Duodenal mucosa (tissue), 2 donors: ENCODE measurements around the gene MAFG.
"Not testable (repeated sequence)": the region's sequence is repeated elsewhere in the genome, so short reads cannot be mapped to it uniquely, and the experiment has no call there.

Source experiments
- H3K27ac ChIP-seq: one replicate; pipeline ENCODE4 v1.7.0; 2013; ENCODE audit warnings: low read depth, low read length
- H3K27me3 ChIP-seq, 2 donors: one replicate each; pipeline ENCODE4 v1.7.0; 2013; ENCODE audit warnings: low read length in 2 of 2, control low read depth in 1 of 2; ENCODE audit not compliant: insufficient read depth in 2 of 2, control insufficient read depth in 1 of 2
- H3K36me3 ChIP-seq, 2 donors: one replicate each; pipeline ENCODE4 v1.7.0; 2013; ENCODE audit warnings: low read length in 2 of 2, control low read depth in 1 of 2; ENCODE audit not compliant: insufficient read depth in 2 of 2, control insufficient read depth in 1 of 2
- H3K4me1 ChIP-seq, 2 donors: one replicate each; pipeline ENCODE4 v1.7.0; 2013; ENCODE audit warnings: low read length in 2 of 2, control low read depth in 1 of 2; ENCODE audit not compliant: insufficient read depth in 2 of 2, control insufficient read depth in 1 of 2
- H3K4me3 ChIP-seq, 2 donors: one replicate each; pipeline ENCODE4 v1.7.0; 2013; ENCODE audit warnings: low read length in 2 of 2, low read depth in 1 of 2
- H3K9ac ChIP-seq, 2 donors: one replicate each; pipeline ENCODE4 v1.7.0; 2013; ENCODE audit warnings: low read length in 2 of 2, low read depth in 1 of 2
- H3K9me3 ChIP-seq, 2 donors: one replicate each; pipeline ENCODE4 v1.7.0; 2013; ENCODE audit warnings: low read length in 2 of 2, control low read depth in 1 of 2; ENCODE audit not compliant: control insufficient read depth in 1 of 2

MAFG gene

GRCh38 chr17:81956607-81957589, 29.4 kb upstream of the MAFG start:
- Histone ChIP-seq H3K9me3 (no peaks in the 10 kb centered on the region), H3K36me3 (no peaks in the 10 kb centered on the region), H3K9ac (no peak overlapping the region), H3K4me1 (no peaks in the 10 kb centered on the region), H3K27me3 (peaks cover 14 to 22% of the 10 kb centered on the region in 2 donors), H3K4me3 (no peak overlapping the region), H3K27ac (no peak overlapping the region)

- H3K27ac ChIP-seq: no peak overlapping the region
- peaks cover 14 to 22% of the 10 kb centered on the region in 2 donors for H3K27me3 ChIP-seq
- H3K4me3 ChIP-seq: no peak overlapping the region
- no peaks in the 10 kb centered on the region for H3K9me3 ChIP-seq
- no peak overlapping the region for H3K9ac ChIP-seq
- H3K4me1 ChIP-seq: no peaks in the 10 kb centered on the region
- no peaks in the 10 kb centered on the region for H3K36me3 ChIP-seq
These were observed 28.4 kb upstream of the MAFG start for GRCh38 chr17:81955756-81956544.

- Histone ChIP-seq H3K27ac (no peak overlapping the region), H3K9ac (no peak overlapping the region), H3K9me3 (no peaks in the 10 kb centered on the region), H3K27me3 (peaks cover 14 to 16% of the 10 kb centered on the region in 2 donors), H3K4me3 (no peak overlapping the region), H3K4me1 (no peaks in the 10 kb centered on the region), H3K36me3 (no peaks in the 10 kb centered on the region)
These were observed 27.6 kb upstream of the MAFG start for GRCh38 chr17:81955058-81955681.

- no peaks in the 10 kb centered on the region for H3K36me3 ChIP-seq
- H3K4me1 ChIP-seq: no peaks in the 10 kb centered on the region
- H3K9me3 ChIP-seq: no peaks in the 10 kb centered on the region
- H3K9ac ChIP-seq: no peak overlapping the region
- H3K27me3 ChIP-seq: peaks cover 14 to 15% of the 10 kb centered on the region in 2 donors
- no peak overlapping the region for H3K27ac ChIP-seq
- no peak overlapping the region for H3K4me3 ChIP-seq
These were observed 26.9 kb upstream of the MAFG start for GRCh38 chr17:81954131-81955057.

- H3K27me3 ChIP-seq, H3K27ac ChIP-seq, H3K36me3 ChIP-seq, H3K4me1 ChIP-seq, H3K4me3 ChIP-seq, H3K9ac ChIP-seq, H3K9me3 ChIP-seq: not testable (repeated sequence)
These were observed 25.9 kb upstream of the MAFG start for GRCh38 chr17:81953443-81953842.

- no peaks in the 10 kb centered on the region for H3K9me3 ChIP-seq
- no peak overlapping the region for H3K27ac ChIP-seq
- H3K9ac ChIP-seq: no peak overlapping the region
- H3K27me3 ChIP-seq: peaks cover 0 to under 1% of the 10 kb centered on the region in 2 donors
- H3K4me3 ChIP-seq: no peak overlapping the region
- no peaks in the 10 kb centered on the region for H3K36me3 ChIP-seq
- H3K4me1 ChIP-seq: no peaks in the 10 kb centered on the region
These were observed 25.3 kb upstream of the MAFG start for GRCh38 chr17:81952792-81953228.

- H3K4me1 ChIP-seq: no peaks in the 10 kb centered on the region
- H3K9me3 ChIP-seq: no peaks in the 10 kb centered on the region
- no peaks in the 10 kb centered on the region for H3K36me3 ChIP-seq
- H3K27ac ChIP-seq: no peak overlapping the region
- H3K27me3 ChIP-seq: no peaks in the 10 kb centered on the region
- H3K4me3 ChIP-seq: no peak overlapping the region
- H3K9ac ChIP-seq: no peak overlapping the region
These were observed 24.5 kb upstream of the MAFG start for GRCh38 chr17:81951785-81952684.

GRCh38 chr17:81950501-81950900, 23.0 kb upstream of the MAFG start:
- Histone ChIP-seq H3K27ac (no peak overlapping the region), H3K36me3 (no peaks in the 10 kb centered on the region), H3K9me3 (no peaks in the 10 kb centered on the region), H3K9ac (no peak overlapping the region), H3K4me1 (no peaks in the 10 kb centered on the region), H3K4me3 (no peak overlapping the region), H3K27me3 (no peaks in the 10 kb centered on the region)
